Iris pigment epithelial cell (primary cell): ENCODE results near the gene RSRC1.
"Not testable (repeated sequence)": the region's sequence is repeated elsewhere in the genome, so short reads cannot be mapped to it uniquely, and the experiment has no call there.

Experiments used
- DNase-seq: peaks from one replicate; pipeline ENCODE4 v3.0.0-alpha.2; 2011; ENCODE audit warnings: low read depth

RSRC1 gene

DNA sequence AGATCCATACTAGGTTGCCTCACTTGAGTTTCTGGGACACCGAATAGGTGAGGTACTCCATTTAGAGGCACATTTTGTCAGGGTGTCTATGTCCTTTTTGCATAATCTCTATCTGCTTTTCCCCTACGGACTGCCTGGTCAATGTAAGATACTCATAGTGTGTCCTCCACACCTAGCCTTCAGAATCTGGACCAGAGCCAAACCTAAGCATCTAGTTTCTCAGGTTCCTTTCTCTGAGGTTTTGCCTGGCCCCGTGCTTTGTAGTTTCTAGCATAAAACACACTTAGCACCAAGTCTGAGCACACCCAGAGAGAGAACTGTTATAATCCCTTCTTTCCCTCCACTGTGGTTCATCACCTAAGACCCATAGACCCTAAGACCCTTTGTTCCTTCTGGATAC, 355.2 kb downstream of the RSRC1 start:
- DNase-seq = no peak

DNA sequence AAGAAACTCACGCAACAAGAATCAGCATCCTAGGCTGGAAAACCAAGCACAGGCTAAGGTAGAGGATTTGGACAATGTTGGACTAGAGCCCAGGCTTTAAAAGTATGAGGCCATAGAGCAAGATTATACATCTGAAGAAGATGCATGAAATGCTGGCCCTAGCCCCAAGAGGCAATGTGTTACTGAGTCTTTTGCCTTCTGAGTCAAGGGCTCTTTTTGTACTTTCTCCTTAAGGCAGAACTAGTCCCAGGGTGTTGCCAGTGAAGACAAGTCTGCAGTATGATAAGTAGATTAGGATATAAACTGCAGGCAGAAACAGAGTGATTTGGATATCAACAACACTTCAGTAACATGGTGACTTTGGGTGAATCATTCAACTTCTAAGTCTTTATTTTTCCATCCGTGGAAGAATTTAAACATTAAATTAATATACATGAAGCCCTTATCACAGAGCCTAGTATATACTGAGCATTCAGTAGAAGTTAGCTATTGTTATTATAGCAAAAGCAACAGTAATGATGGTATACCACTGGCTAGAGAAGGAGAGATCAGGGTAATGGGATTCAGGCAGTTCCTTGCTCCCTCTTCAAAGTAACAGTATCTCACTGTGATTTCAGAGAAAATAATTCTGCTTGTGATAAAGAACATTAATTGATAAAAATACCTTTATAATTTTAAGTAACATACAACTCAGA, 361.2 kb downstream of the RSRC1 start:
- DNase-seq = peak; percentile 28

DNA sequence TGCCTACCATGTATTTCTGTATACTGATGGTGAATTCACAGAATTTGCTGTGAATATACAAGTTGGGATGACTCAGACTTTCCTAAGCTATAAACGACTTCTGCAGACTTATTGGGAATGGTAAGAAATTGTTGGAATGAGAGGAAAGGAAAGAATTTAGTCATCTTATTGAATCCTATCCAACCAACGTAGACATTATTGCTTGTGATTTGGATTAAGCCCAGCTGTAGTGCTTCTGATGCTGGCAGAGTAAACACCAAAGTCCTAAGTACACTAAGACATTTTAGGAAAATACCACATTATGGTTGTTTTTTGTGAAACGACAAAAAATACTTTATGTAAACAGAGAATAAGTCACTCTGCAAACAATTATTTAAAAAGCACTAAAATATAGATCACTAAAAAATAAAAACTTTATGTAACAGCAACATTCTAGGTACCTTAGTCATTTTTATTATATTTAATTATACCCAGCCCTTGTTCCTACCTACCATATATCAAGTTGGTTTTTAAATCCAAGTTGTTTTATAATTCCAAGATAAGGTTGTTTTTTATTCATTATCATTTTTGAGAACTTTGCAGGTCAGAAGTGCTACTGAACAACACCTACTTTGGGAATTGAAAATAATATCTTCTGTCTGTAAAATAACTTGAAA, 361.9 kb downstream of the RSRC1 start:
- peak; percentile 89 for DNase-seq

DNA sequence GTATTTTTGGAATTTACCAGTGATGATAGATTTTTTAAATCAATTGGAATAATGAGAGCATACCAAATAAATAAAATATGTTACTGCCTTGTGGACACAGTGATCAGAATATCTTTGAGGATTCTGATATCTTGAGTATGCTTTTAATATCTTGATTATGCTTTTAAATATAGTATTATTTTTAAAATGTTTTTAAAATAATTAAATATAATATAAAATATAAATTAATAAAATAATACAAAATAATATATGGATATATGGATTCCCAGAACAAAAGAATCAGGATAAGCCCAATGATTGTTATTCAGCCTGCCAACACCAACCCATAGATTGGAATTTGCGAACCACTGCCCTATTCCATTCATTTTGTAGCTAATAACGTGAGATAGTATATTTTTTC, 369.2 kb downstream of the RSRC1 start:
- no peak for DNase-seq

DNA sequence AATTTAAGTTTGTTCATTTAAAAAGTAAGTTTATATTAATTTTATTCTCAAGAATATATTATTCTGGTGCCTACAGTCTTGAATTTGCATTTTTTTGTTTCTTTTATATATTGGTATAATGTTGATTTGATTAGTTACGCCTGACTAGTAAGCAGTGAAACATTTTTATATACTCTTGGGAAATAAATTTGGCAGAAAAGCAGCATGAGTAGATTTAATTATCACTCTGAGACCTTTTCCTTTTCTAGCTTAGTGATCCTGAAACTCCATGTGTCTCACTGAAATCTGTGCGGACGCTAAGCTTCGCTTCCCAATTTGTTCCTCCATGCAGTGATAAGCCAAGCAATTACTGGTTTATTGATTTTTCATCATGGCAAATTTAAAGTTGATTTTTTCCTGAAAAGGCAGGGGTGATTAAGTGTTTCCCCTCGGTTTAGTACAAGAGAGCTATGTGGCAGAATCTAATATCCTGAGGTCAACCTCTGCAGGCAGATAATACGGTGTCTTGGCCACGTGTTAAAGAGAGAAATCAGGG, 373.9 kb downstream of the RSRC1 start:
- DNase-seq = no peak

DNA sequence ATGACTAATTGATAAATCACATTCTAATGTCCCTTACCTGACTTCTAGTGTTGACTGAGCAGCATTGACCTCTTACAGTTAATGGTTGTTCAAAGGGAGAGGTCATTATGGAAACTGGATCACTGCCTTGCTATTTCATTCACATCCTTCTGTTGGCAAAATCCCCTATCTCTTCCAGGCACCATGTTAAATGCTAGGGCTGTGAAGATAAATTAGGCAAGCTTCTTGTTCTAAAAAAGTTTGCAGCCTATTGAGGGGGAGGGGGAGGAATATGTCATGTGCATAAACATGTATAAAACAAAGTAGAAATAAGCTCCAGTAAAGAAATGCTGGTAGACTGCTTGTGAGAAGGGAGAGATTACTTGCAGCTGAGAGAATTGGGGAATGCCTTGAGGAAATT, 376.3 kb downstream of the RSRC1 start:
- peak; percentile 1 for DNase-seq

DNA sequence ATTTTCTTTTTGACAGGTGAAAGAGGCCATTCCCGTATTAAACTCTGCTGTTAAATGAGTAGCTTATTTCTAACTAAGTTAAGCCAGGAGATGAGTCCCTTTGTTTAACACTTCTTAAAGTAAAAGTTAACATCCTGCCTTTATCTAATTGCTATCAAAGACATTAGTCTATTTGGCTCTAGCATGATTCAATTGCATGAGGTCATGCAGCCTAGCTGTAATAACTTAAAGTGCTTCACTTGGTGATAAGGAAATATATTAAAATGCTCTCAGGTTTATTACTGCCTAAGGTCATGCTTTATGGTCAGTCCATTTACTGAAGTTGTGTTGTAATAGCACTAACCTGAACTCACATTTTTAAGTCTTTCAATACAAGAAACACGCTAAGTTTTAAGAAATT, 378.8 kb downstream of the RSRC1 start:
- DNase-seq = peak; percentile 11

DNA sequence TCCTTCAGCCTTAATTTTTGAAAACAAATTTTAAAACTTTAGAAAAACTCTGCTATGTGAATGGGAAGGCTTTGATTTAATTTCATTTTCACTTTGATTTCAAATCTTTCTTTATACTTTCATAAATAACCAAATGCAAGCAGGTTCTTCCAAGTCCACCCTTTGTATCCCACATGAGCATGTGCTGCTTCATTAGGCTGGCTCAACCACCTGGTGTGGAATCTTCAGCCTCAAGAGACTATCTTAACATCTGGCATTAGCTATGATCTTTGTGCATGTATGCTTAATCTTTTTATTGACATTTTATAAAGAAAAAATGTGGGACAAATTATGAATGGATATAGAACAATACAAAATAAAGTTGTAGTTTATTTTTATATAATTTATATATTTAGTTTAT, 379.3 kb downstream of the RSRC1 start:
- DNase-seq = no peak

DNA sequence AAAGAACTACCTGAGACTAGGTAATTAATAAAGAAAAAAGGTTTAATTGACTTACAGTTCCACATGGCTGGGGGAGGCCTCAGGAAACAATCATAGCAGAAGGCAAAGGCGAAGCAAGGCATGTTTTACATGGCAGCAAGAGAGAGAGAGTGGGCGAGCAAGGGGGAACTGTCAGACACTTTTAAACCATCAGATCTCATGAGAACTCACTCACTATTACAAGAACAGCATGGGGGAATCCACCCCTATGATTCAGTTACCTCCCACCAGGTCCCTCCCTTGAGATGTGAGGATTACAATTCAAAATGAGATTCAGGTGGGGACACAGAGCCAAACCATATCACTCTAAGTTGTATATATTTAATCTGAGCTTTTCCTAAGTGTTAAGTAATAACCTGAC, 382.1 kb downstream of the RSRC1 start:
- DNase-seq = no peak

DNA sequence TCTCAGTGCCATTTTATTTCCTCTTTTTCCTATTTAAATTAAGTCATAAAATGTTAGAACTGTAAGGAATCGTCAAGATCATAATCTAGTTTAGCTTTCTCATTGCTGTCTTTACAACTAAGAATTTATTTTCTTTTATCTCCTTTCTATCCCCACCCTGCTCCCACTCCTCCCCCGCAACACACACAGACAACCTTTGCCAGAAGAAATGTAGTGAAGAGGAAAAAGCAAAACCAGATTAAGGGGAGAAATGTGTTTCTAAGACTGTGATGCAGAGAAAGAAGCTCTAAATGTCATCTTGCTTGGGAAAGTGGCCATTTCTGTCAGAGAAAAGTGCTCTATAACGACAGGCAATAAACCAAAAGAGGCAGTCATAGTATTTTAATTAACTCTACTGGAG, 382.8 kb downstream of the RSRC1 start:
- DNase-seq = no peak

DNA sequence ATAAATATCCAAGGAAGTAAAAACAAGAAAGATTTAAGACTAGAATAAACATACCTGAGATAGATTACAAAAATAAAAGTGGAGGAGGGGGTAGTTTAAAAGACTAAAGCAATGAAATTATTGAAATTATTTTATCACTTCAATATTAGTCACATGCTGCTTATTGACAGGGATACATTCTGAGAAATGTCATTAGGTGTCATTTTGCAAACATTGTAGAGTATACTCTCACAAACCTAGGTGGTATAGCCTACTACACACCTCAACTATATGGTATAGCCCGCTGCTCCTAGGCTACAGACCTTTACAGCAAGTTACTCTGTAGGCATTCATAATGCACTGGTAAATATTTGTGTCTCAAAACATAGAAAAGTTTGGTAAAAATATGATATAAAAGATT, 384.0 kb downstream of the RSRC1 start:
- no peak for DNase-seq

DNA sequence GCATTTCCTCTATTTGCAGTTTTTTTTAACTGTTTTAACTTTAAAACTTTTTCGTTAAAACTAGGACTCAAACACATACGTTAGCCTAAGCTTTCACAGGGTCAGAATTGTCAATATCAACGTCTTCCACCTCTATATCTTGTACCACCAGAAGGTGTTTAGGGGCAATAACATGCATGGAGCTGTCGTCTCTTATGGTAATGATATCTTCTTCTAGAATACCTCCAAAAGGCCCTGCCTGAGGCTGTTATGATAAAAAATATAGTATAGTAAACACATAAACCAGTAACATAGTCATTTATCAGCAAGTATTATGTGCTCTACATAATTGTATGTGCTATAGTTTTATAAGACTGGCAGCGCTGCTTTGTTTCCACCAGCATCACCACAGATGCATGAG, 384.8 kb downstream of the RSRC1 start:
- no peak for DNase-seq

DNA sequence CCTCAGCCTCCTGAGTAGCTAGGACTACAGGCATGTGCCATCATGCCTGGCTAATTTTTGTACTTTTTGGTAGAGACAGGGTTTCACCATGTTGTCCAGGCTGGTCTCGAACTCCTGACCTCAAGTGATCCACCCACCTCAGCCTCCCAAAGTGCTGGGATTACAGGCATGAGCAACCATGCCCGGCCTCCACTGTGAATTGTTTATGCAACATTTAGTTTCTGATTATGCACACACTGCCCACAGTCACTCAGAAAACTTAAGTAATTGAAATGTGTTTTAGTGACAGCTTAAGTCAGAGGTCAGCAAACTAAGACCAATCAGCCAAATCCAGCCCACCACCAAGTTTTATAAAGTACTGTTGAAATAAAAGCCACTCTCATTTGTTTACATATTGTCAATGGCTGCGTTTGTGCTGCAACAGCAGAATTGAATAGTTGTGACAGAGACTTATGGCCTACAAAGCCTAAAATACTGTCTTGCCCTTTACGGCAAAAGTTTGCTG, 385.6 kb downstream of the RSRC1 start:
- DNase-seq = not testable (repeated sequence)

DNA sequence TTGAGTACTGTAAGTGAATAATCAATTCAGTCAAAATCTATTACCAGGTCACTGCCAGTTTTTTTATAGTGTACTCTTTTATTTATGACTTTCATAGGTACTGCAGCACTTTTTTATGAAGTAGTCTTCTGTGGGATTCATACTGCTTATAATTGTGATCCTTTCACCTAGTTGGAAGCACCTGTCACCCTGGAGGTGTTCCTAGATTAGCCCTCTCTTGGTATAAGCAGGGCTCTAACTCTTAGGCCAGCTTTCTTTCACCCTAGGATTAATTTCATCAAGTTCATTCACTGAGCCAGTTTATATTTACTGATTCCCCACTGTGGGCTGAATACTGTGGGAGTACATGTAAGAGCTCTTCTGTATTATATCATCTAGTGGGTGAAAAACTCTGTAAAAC, 395.2 kb downstream of the RSRC1 start:
- DNase-seq = no peak

DNA sequence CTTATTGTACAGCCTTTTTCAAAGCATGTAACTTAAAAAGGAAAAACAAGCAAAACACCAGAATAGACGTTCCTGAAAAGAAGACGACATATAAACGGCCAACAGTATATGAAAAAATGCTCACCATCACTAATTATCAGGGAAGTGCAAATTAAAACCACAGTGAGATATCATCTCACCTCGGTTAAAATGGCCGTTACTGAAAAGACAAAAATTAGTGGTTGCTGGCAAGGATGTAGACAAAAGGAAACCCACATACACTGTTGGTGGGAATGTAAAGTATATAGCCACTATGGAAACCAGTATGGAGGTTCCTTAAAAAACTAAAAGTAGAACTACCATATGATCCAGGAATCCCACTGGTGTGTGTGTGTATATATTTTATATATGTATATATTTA, 396.6 kb downstream of the RSRC1 start:
- DNase-seq = no peak

DNA sequence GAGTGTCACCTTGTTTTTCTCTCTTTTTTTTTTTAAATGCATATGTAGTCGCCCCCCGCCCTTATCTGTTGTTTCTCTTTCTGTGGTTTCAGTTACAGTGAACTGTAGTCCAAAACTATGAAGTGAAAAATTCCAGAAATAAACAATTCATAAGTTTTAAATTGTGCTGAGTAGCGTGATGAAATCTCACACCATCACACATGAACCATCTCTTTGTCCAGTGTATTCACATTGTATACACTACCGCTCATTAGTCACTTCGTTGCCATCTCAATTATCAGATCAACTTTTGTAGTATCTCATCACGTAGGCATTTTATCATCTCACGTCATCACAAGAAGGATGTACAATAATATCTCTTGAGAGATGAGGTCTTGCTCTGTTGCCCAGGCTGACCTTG, 398.6 kb downstream of the RSRC1 start:
- DNase-seq = peak; percentile 86

DNA sequence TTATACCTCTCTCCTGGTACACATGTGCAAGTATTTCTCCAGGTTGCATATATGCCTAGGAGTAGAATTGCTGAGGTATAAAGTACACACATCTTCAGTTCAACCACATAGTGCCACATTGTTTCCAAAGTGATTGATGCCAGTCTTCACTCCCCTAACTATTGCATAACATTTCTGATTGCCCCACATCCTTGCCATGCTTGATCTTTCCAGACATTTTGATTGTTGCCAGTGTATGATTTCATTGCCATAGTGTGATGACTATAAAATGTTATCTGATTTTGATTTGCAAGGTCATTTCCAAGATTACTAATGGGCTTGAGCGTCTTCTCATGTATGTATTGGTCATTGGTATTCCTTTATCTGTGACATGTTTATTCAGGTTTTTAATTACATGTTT, 400.0 kb downstream of the RSRC1 start:
- DNase-seq = no peak

DNA sequence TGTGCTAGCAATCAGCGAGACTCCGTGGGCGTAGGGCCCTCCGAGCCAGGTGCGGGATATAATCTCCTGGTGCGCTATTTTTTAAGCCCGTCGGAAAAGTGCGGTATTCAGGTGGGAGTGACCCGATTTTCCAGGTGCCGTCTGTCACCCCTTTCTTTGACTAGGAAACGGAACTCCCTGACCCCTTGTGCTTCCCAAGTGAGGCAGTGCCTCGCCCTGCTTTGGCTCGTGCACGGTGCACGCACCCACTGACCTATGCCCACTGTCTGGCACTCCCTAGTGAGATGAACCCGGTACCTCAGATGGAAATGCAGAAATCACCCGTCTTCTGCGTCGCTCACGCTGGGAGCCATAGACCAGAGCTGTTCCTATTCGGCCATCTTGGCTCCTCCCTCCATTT, 406.8 kb downstream of the RSRC1 start:
- DNase-seq = not testable (repeated sequence)

DNA sequence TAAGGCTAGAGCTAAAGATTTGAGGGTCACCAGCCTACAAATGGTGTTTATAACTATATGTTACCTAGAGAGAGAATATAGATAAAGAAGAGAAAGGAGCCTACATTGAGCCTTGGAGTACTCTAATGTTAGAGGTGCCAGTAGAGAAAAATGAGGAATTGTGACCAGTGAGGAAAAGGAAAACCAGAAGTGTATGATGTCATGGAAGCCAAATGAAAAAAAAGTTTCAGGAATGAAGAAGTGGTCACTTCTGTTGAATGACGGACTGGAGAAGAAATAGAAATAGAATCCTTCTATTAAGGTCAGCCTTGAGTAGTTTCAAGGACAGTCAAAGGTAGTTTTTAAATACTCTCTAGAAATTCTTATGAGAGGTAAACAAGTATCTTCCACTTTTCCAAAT, 409.9 kb downstream of the RSRC1 start:
- DNase-seq = no peak

DNA sequence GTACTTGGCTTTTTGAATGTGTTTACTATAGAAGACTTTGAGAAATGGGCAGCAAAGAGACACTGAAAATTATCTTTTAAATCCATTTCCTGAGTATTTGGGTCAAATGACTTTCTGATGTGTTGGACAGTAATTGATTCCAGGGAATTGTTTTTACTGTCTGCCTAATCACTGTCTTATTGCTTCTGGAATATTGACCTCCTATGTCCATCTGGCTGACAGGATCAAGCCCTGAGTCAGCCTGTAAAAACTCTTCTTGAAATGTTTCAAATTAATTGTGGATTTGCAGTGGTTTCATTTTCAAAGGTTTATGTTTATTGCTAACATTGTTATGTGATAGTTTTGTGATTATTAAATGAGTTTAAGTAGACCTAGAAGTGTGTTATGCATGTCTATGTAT, 410.5 kb downstream of the RSRC1 start:
- peak; percentile 19 for DNase-seq

DNA sequence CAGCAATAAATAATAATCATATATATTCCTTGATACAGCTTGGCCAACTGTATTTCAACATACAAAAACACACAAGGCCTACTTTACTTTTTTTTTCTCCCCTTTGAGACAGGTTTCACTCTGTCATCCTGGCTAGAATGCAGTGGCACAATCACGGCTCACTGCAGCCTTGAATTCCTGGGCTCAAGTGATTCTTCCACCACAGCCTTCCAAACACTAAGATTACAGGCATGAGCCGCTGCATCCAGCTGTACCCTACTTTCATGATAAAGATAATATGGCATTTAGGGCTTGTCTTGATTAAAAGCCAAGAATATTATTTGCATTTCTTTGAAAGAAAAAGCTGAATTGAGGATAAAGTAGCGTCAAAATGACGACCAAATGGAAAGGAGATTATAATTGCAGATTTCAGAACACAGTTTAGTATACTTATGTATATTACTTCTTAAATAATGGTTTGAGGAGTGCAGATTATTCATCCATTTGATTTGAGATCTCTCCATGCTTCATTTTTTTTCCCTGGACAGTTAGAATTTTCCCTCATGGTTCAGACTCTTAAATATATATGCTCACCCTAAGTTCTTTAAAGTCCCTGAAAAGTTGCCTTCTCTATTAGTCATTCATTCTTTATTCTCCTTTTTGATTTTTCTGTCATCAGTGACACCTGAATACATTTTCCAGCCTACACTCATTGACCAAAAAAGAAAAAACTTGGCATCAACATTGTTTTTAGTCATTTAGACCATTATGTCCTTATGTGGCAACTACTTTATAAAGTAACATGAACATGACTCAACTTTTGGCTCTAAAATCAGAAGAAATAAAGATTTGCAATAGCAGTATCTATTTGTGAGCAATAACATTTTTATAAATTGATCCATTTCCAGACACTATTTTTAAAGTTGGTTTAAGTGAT, 412.6 kb downstream of the RSRC1 start:
- peak; percentile 63 for DNase-seq

DNA sequence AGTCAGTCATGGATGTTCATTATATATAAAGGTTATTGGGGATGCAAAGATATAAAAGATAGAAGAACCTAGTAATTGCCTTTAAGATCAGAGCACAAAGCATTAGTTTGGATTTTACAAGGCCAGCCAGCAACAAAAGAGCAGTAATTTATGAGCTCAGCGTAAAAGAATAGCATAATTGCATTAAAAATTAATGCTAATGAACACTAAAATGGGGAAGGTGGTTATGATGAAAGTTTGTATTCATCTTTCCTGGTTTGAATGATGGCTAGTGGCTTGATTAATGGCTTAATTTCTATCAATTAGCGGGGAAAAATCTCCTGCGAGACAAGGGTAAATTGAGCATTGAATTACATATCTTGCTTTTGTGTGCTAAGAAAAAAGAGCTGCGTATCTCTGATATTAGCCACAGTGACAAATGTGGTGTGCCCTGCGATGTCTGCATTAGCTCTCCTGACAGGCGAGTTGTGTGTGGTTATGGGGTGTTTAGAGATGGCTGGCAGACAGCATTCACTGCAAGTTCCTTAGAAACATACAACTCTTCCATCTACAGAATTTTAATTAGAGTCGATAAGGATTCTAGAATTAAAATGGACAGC, 418.3 kb downstream of the RSRC1 start:
- DNase-seq = no peak
